H1 (cell line): ENCODE results near the gene ADGRB3. TPM values are rescaled to one million over a fixed set of nuclear protein-coding genes. Genes with fewer than 3 reads are reported as not detected.

ENCODE experiments used
- CTCF ChIA-PET: fragments of 300-600 bp; sonication (Branson Sonifier 250); formaldehyde crosslinking; loops from one replicate; lab custom pipeline; 2021; ENCODE audit not compliant: partially characterized antibody; lab: Charles Lee
- POLR2A ChIA-PET: fragments of 300-600 bp; sonication (Branson Sonifier 250); formaldehyde crosslinking; loops from one replicate; lab custom pipeline; 2021; ENCODE audit warnings: inconsistent platforms; ENCODE audit not compliant: partially characterized antibody; lab: Charles Lee
- DNase-seq, 2 experiments: peaks; one replicate each; pipeline versions ENCODE4 v3.0.0 to v3.0.0-alpha.2; 2010 to 2022; ENCODE audit warnings: low spot score in 2 of 2, low read depth in 1 of 2, mixed read lengths in 1 of 2
- FAIRE-seq: peaks from 2 replicates; lab custom pipeline; 2011; peaks lifted over from hg19 to GRCh38; lab: Jason Lieb, UNC
- H2AFZ ChIP-seq: 2 replicates; pipeline ENCODE4 v1.8.1; 2012; ENCODE audit warnings: low read length, inconsistent platforms
- H2AK5ac ChIP-seq: 2 replicates; pipeline ENCODE4 v1.6.1; 2013; ENCODE audit warnings: low read depth, low read length
- H2BK120ac ChIP-seq: replicated peaks from 2 replicates; pipeline ENCODE3; 2013; ENCODE audit warnings: low read depth, low read length, inconsistent platforms
- H2BK12ac ChIP-seq: 2 replicates; pipeline ENCODE4 v1.6.1; 2013; ENCODE audit warnings: low read depth, low read length
- H2BK15ac ChIP-seq: 2 replicates; pipeline ENCODE4 v1.6.1; 2013; ENCODE audit warnings: low read length
- H2BK20ac ChIP-seq: 2 replicates; pipeline ENCODE4 v1.6.1; 2013; ENCODE audit warnings: low read length
- H2BK5ac ChIP-seq: 2 replicates; pipeline ENCODE4 v1.6.1; 2013; ENCODE audit warnings: low read depth, low read length
- H3K14ac ChIP-seq: 2 replicates; pipeline ENCODE4 v1.6.1; 2013; ENCODE audit warnings: inconsistent platforms; ENCODE audit not compliant: insufficient read length
- H3K18ac ChIP-seq: 2 replicates; pipeline ENCODE4 v1.6.1; 2013; ENCODE audit warnings: low read length; ENCODE audit errors: extremely low read depth
- H3K23ac ChIP-seq: 2 replicates; pipeline ENCODE4 v1.6.1; 2013; ENCODE audit warnings: inconsistent platforms; ENCODE audit not compliant: insufficient read length
- H3K23me2 ChIP-seq: 2 replicates; pipeline ENCODE4 v1.6.1; 2013; ENCODE audit warnings: low read depth, low read length
- H3K27ac ChIP-seq: 2 replicates; pipeline ENCODE4 v1.6.1; 2011; ENCODE audit warnings: low read depth, low read length, inconsistent platforms
- H3K27me3 ChIP-seq, 4 experiments: replicated peaks in 1 of 4; 1 replicate in 1 of 4; 2 replicates in 3 of 4; pipeline versions ENCODE4 v1.6.1 to v1.8.1; 2011 to 2013; ENCODE audit warnings: low read length in 3 of 4, mild to moderate bottlenecking in 3 of 4, inconsistent platforms in 2 of 4, mixed read lengths in 2 of 4, moderate library complexity in 1 of 4; ENCODE audit not compliant: control insufficient read depth in 3 of 4, insufficient read depth in 3 of 4; ENCODE audit errors: extremely low read depth in 1 of 4
- H3K36me3 ChIP-seq, 4 experiments: 2 replicates each; pipeline versions ENCODE4 v1.6.1 to v1.8.1; 2011 to 2013; ENCODE audit warnings: mild to moderate bottlenecking in 4 of 4, low read length in 3 of 4, moderate library complexity in 2 of 4, control low read depth in 1 of 4, inconsistent platforms in 1 of 4; ENCODE audit not compliant: insufficient read depth in 4 of 4, control insufficient read depth in 2 of 4
- H3K4ac ChIP-seq: replicated peaks from 2 replicates; pipeline ENCODE3; 2013; ENCODE audit warnings: low read length, low read depth, mixed read lengths, inconsistent platforms; ENCODE audit not compliant: insufficient read length
- H3K4me1 ChIP-seq, 4 experiments: replicated peaks in 1 of 4; 1 replicate in 1 of 4; 2 replicates in 3 of 4; pipeline versions ENCODE4 v1.6.1 to v1.8.1; 2011 to 2013; ENCODE audit warnings: low read length in 3 of 4, inconsistent platforms in 2 of 4, mixed read lengths in 1 of 4; ENCODE audit not compliant: insufficient read depth in 4 of 4, control insufficient read depth in 3 of 4
- H3K4me2 ChIP-seq, 2 experiments: 2 replicates each; pipeline versions ENCODE4 v1.6.1 to v1.8.1; 2011 to 2013; ENCODE audit warnings: low read depth in 2 of 2, low read length in 2 of 2, control low read depth in 1 of 2, inconsistent platforms in 1 of 2, mild to moderate bottlenecking in 1 of 2; ENCODE audit not compliant: insufficient read depth in 1 of 2
- H3K4me3 ChIP-seq, 4 experiments: fragments of 200-600, 300-600 bp in 1 of 4; sonication (generic), shearing (Covaris generic), sonication (Bioruptor Twin) in 1 of 4; 2 replicates each; pipeline versions ENCODE4 v1.5.1 to v1.8.1; 2011 to 2016; ENCODE audit warnings: low read length in 4 of 4, low read depth in 3 of 4, control low read depth in 2 of 4, inconsistent platforms in 2 of 4, mild to moderate bottlenecking in 2 of 4, mixed read lengths in 1 of 4, moderate library complexity in 1 of 4; ENCODE audit not compliant: insufficient read depth in 2 of 4; ENCODE audit errors: extremely low read depth in 1 of 4
- H3K56ac ChIP-seq: replicated peaks from 2 replicates; pipeline ENCODE3; 2013; ENCODE audit warnings: low read depth, mild to moderate bottlenecking, mixed read lengths, low read length, inconsistent platforms; ENCODE audit not compliant: insufficient read length
- H3K79me1 ChIP-seq: 2 replicates; pipeline ENCODE4 v1.6.1; 2013; ENCODE audit warnings: low read depth, low read length, control low read depth
- H3K79me2 ChIP-seq, 2 experiments: 2 replicates each; pipeline versions ENCODE4 v1.6.1 to v1.8.1; 2012 to 2013; ENCODE audit warnings: low read length in 2 of 2, mild to moderate bottlenecking in 2 of 2, inconsistent platforms in 1 of 2; ENCODE audit not compliant: insufficient read depth in 2 of 2, control insufficient read depth in 1 of 2
- H3K9ac ChIP-seq, 4 experiments: replicated peaks in 1 of 4; 1 replicate in 1 of 4; 2 replicates in 3 of 4; pipeline versions ENCODE4 v1.6.1 to v1.8.1; 2011 to 2013; ENCODE audit warnings: low read depth in 3 of 4, low read length in 3 of 4, control low read depth in 2 of 4, mild to moderate bottlenecking in 2 of 4, moderate library complexity in 2 of 4, inconsistent platforms in 1 of 4; ENCODE audit errors: extremely low read depth in 1 of 4
- H3K9me3 ChIP-seq, 2 experiments: 2 replicates each; pipeline versions ENCODE4 v1.6.1 to v1.8.1; 2012 to 2013; ENCODE audit warnings: mild to moderate bottlenecking in 2 of 2, moderate library complexity in 2 of 2, control low read depth in 1 of 2, inconsistent platforms in 1 of 2, low read depth in 1 of 2, low read length in 1 of 2, mixed read lengths in 1 of 2; ENCODE audit not compliant: insufficient read depth in 2 of 2
- H4K20me1 ChIP-seq, 2 experiments: replicated peaks in 1 of 2; 2 replicates each; pipeline versions ENCODE3 to v1.8.1; 2011 to 2013; ENCODE audit warnings: inconsistent platforms in 2 of 2, low read length in 2 of 2, mild to moderate bottlenecking in 1 of 2; ENCODE audit not compliant: insufficient read depth in 2 of 2, control insufficient read depth in 1 of 2
- H4K5ac ChIP-seq: 2 replicates; pipeline ENCODE4 v1.6.1; 2013; ENCODE audit warnings: low read length, low read depth, mixed read lengths, inconsistent platforms; ENCODE audit not compliant: insufficient read length
- H4K8ac ChIP-seq: 2 replicates; pipeline ENCODE4 v1.8.0; 2013; ENCODE audit warnings: mild to moderate bottlenecking, moderate library complexity, low read length, inconsistent platforms; ENCODE audit not compliant: insufficient read depth; ENCODE audit errors: extremely low read depth
- H4K91ac ChIP-seq: replicated peaks from 2 replicates; pipeline ENCODE3; 2013; ENCODE audit warnings: low read length, mixed read lengths, inconsistent platforms; ENCODE audit not compliant: insufficient read length
- BACH1 ChIP-seq: IDR thresholded peaks from 2 replicates; pipeline ENCODE4 v1.6.1; 2012; ENCODE audit warnings: low read length, improper control_type of control experiment
- CEBPB ChIP-seq: IDR thresholded peaks from 2 replicates; pipeline ENCODE4 v1.6.1; 2012; ENCODE audit warnings: low read depth, low read length
- CHD1 ChIP-seq: IDR thresholded peaks from 2 replicates; pipeline ENCODE4 v1.6.1; 2012; ENCODE audit warnings: low read depth, low read length, improper control_type of control experiment
- CTBP2 ChIP-seq: IDR thresholded peaks from 2 replicates; pipeline ENCODE4 v1.7.0; 2011; ENCODE audit warnings: borderline replicate concordance, mild to moderate bottlenecking, moderate library complexity, mixed read lengths, low read length; ENCODE audit not compliant: insufficient read depth, insufficient read length
- EGR1 ChIP-seq: IDR thresholded peaks from 2 replicates; pipeline ENCODE4 v1.6.1; 2011; ENCODE audit warnings: low read depth, low read length, borderline replicate concordance
- MAFK ChIP-seq: IDR thresholded peaks from 2 replicates; pipeline ENCODE4 v1.6.1; 2012; ENCODE audit warnings: low read depth, mild to moderate bottlenecking, improper control_type of control experiment, low read length
- NRF1 ChIP-seq: IDR thresholded peaks from 2 replicates; pipeline ENCODE4 v1.6.1; 2011; ENCODE audit warnings: mild to moderate bottlenecking, low read depth, low read length, improper control_type of control experiment
- RNF2 ChIP-seq: fragments of 200-900, 300-1000 bp; sonication (generic); IDR thresholded peaks from 2 replicates; pipeline ENCODE4 v1.7.1; 2016; ENCODE audit warnings: borderline replicate concordance, low read depth, mild to moderate bottlenecking, antibody characterized with exemption, low read length; ENCODE audit not compliant: poor library complexity, severe bottlenecking; ENCODE audit errors: missing control alignments
- TBP ChIP-seq: IDR thresholded peaks from 2 replicates; pipeline ENCODE4 v1.6.1; 2011; ENCODE audit warnings: low read depth, low read length, improper control_type of control experiment
- polyA plus RNA-seq, 7 experiments: library from polyadenylated mRNA; depleted of rRNA in 3 of 7; stranded (reverse) in 5 of 7; unstranded in 2 of 7; fragments of >200 nt in 5 of 7; fragments of 200-250 nt in 2 of 7; gene quantifications; 1 replicate in 5 of 7; 2 replicates in 1 of 7; 4 replicates in 1 of 7; pipeline versions ENCODE4 v1.2.1 to v1.2.3, GENCODE V29; 2011 to 2013; ENCODE audit warnings: missing spikeins in 2 of 7, mixed read lengths in 2 of 7
- total RNA-seq: library from RNA; stranded (reverse); fragmentation: NEBNext Ultra II Directional; extraction: Animal tissue kit (Norgen Biotek cat#: 25700); gene quantifications from 2 replicates; pipeline ENCODE4 v1.2.1, GENCODE V29; 2021
- TF ChIP-seq, protein P1 (sequence below): IDR thresholded peaks from 2 replicates; pipeline ENCODE4 v1.6.1; 2011; ENCODE audit warnings: low read length, improper control_type of control experiment
- TF ChIP-seq, protein P2 (sequence below): IDR thresholded peaks from 2 replicates; pipeline ENCODE4 v1.6.1; 2012; ENCODE audit warnings: inconsistent platforms
- TF ChIP-seq, protein P3 (sequence below): IDR thresholded peaks from 2 replicates; pipeline ENCODE4 v1.6.1; 2012; ENCODE audit warnings: inconsistent platforms

The ADGRB3 gene
- total and polyA plus RNA-seq, 2 of the 8 experiments (the other 6 are each of a cell fraction or from before 2014, with no cell fraction given): 0.35 to 1.2 TPM

DNA sequence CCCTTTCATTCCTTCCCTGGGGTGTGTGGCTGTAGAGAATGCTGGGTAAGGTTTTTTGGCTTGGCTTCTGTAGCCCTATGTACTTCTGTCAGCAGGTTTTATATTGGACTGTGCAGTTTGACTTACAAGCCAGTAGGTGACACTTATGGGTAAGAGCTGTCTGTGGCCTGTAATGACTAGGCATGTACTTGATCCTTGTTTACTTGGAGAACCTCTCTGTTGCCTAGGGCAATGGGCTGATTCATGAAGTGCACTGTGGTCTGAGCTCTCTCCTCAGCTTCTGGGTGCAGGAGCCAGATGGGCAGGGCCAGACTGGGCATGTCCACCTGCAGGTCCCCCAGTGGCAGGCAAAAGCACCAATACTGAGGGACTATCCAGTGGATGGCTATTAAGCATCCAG, 544.6 kb downstream of the ADGRB3 start:
- Histone ChIP-seq H3K79me1 (no peaks in the 10 kb centered on the region), H2BK12ac (no peak overlapping the region), H3K14ac (no peak overlapping the region), H3K36me3 (no peaks in the 10 kb centered on the region), H4K20me1 (no peaks in the 10 kb centered on the region), H2BK15ac (no peak overlapping the region), H3K18ac (no peak overlapping the region), H3K27me3 (no peaks in the 10 kb centered on the region), H2AK5ac (no peak overlapping the region), H3K4me2 (no peak overlapping the region), H3K56ac (no peak overlapping the region), H3K23me2 (no peaks in the 10 kb centered on the region), H3K9me3 (no peaks in the 10 kb centered on the region), H4K8ac (no peak overlapping the region; the same call in 1 of the 2 replicates), H3K4me3 (no peak overlapping the region), H4K5ac (no peak overlapping the region), H3K4me1 (no peaks in the 10 kb centered on the region), H3K27ac (no peak overlapping the region), H2BK120ac (no peak overlapping the region), H2BK5ac (no peak overlapping the region; the same call in 1 of the 2 replicates), H3K23ac (no peak overlapping the region), H3K4ac (no peak overlapping the region), H3K79me2 (no peaks in the 10 kb centered on the region), H4K91ac (no peak overlapping the region), H2AFZ (peak overlapping the region; percentile 41; the same call in 1 of the 2 replicates), H3K9ac (no peak overlapping the region), H2BK20ac (no peak overlapping the region)
- no peak for DNase-seq
- POLR2A ChIA-PET: no interaction called here
- no peak for FAIRE-seq
- CTCF ChIA-PET: interaction anchor here (1.1 to 3.2 kb wide), 7 partner anchors 10 to 275 kb away, joined by 3 to 24 read pairs (median 4); no protein-coding TSS in a partner anchor
- TF ChIP-seq MAFK (0 out of 2 replicates have a peak, but pooled peaks have one; percentile 31), RNF2 (no peak), NRF1 (no peak), CHD1 (no peak), EGR1 (no peak), CEBPB (no peak), TBP (no peak), CTBP2 (no peak), BACH1 (peak; percentile 81)
- TF ChIP-seq, protein P1, sequence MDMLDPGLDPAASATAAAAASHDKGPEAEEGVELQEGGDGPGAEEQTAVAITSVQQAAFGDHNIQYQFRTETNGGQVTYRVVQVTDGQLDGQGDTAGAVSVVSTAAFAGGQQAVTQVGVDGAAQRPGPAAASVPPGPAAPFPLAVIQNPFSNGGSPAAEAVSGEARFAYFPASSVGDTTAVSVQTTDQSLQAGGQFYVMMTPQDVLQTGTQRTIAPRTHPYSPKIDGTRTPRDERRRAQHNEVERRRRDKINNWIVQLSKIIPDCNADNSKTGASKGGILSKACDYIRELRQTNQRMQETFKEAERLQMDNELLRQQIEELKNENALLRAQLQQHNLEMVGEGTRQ: no peak
- TF ChIP-seq, protein P2, sequence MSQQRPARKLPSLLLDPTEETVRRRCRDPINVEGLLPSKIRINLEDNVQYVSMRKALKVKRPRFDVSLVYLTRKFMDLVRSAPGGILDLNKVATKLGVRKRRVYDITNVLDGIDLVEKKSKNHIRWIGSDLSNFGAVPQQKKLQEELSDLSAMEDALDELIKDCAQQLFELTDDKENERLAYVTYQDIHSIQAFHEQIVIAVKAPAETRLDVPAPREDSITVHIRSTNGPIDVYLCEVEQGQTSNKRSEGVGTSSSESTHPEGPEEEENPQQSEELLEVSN: no peak
- TF ChIP-seq, protein P3, sequence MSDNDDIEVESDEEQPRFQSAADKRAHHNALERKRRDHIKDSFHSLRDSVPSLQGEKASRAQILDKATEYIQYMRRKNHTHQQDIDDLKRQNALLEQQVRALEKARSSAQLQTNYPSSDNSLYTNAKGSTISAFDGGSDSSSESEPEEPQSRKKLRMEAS: no peak
